H4 (cell line): Measurements from ENCODE around the gene DUSP12. TPM values are rescaled to one million over a fixed set of nuclear protein-coding genes. Genes with fewer than 3 reads are reported as not detected.
"Not testable (repeated sequence)": the region's sequence is repeated elsewhere in the genome, so short reads cannot be mapped to it uniquely, and the experiment has no call there.

Experiments
- DNase-seq: peaks from one replicate; pipeline ENCODE4 v3.0.0-alpha.2; 2015; ENCODE audit warnings: low spot score
- total RNA-seq: library from RNA; depleted of rRNA; stranded (reverse); fragments of >200 nt; shearing (Covaris generic); gene quantifications from 2 replicates; pipeline ENCODE4 v1.2.3, GENCODE V29; 2014

The DUSP12 gene
- total RNA-seq, 1 experiment from 2014 or later = 42.5 TPM

DNA sequence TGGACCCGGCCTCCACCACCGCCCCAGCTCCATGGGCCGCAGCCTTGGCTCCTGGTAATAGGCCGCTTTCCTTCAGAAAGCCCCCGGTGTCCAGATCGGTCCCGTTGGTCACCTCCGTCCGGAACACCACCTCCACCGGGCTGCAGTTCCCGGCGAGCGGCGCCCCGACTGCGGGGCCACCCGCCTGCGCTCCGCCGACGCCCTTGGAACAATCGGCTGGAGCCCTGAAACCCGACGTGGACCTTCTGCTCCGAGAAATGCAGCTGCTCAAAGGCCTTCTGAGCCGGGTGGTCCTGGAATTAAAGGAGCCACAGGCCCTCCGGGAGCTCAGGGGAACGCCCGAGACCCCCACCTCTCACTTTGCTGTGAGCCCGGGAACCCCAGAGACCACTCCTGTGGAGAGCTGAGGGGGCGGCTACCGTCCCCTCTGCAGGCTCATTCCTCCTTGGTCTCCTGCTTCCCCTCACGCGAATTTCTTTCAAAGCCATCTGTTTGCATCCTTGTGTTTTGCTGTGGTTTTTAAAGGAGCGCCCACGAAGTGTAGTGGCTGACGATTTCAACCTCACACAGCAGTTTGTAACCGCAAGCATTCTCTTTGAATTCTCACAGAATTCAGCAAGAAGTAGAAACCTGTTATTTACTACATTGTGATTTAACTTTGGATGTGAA is 22.2 kb upstream of the DUSP12 start:
- DNase-seq = peak; percentile 70

DNA sequence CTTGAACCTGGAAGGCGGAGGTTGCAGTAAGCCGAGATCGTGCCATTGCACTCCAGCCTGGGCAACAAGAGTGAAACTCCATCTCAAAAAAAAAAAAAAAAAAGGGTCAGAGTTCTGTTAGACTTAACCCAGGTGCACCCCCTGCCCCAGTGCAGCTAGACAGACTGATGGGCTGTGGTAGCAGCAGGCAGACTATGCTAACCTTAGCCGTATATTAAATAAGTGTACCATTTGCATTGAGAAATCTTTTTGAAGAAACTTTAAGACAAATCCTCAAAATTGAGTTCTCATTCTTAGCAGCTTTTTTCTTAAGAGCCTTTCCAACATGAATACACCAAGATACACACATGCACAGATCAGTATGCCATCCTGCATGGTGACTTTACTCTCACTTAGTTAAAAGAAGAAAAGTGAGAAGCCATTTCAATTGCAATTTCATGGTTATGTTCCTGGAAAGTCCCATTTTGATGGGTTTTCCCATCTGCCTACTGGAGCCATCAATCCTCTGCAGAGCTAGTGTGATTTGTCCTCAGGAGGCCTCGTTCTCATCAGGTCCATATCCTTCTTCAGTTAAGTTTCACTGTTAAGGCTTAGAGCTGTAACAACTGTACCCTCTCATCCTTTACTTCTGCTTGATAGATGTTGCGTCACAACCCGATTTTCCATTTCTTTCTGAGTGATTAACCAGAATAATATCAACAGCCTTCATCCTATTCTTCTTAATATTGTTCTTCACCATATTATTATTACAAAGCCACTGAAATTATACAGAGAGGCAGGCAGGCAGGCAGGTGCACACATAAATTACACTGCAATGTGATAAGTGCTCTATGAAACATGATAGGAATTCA is 21.0 kb upstream of the DUSP12 start:
- DNase-seq = no peak

DNA sequence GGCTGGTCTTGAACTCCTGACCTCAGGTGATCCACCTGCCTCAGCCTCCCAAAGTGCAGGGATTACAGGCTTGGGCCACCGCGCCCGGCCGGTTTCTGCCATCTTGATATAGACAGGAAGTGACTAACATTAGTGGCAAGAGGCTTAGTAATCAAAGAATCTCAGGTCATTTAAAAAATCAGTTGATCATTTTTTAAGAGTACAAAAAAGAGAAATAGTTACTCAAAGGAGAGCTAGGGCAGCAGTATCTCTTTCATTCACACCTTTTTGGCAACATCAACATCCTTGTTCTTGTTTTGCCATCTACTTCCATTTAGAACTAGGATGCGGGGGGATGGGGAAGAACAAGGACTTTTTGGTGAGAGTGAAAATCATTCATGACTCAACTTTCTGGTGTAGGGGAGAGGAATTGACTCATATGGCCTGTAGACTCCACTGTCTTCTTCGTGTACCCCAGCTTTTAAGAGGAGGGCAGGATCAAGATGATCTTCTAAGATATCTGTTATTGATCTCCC is 19.5 kb upstream of the DUSP12 start:
- no peak for DNase-seq

DNA sequence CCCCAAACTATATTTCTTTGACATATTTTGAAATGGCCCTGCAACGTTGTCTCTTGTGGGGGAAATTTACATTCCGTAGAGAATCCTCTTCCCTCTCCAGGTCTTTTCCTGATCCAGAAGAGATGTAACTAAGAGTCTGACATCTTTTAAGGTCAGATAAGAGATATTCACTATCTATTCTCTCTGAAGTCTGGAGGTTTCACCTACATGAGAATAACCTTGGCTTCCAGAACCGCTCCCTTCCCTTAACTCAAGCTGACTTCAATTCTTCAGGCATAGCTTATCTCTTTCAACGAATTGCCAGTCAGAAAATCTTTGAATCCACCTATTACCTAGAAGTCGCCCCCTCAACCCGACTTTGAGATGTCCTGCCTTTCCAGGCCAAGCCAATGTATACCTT is 18.3 kb upstream of the DUSP12 start:
- no peak for DNase-seq

DNA sequence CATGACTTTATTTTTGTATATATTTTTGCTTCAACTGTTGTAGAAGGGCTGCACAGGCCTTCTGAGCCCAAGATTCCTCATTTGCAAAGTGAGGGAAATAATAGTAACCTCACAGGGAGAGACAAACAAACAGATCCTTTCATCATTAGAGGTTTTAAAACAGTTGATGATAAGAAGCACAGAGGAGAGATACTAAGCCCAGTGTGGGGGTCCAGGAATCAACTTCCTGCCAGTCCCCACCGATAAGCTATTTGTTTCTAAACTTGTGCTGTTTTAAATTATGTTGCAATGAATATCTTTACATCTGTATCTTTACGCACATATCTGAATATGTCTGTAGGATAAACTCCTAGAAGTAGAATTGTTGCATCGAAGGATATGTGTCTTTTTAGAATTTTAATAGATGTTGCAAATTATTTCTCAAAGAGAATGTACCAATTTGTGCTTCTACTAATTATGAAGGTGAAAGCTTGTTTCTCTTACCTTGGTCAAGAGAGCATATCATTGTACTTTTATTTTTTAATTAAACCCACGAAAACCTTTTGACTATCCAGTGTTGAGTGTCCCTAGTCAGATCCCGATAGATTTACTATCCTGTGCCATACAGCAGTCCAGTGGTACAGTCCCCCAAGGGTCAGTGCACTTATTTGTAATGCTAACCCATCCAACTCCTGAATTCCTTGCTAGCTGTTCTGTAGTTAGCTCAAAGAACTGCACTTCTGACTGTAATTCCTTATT is 17.4 kb upstream of the DUSP12 start:
- no peak for DNase-seq

DNA sequence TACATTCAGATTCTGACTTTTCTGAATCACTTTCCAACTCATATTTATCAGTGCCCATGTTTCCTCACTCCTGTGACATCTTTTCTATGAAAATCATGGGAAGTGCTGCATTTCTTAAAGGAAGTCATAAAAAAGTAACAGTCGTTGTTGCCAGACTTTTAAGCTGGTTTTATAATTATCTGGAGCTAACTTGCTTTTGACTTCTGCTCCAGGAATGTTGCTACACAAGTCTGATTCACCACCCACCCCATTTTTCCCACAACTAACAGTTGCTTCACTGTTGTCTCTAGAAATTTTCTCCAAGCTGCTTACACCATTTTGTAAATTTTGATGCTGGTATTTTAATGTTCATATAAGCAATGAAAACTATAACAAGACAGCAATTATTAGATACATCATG is 16.1 kb upstream of the DUSP12 start:
- peak; percentile 43 for DNase-seq

DNA sequence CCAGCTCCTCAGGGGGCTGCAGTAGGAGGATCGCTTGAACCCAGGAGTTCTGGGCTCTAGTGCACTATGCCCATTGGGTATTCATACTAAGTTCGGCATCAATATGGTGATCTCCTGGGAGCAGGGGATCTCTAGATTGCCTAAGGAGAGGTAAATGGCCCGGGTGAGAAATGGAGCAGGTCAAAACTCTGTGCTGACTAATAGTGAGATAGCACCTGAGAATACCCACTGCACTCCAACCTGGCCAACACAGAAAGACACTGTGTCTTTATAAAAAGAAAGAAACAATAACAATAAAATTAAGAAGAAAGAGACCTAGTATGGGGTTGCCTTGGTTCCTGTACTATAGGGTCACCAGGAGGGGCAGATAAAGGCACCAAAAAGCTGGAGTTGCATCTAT is 13.7 kb upstream of the DUSP12 start:
- no peak for DNase-seq

DNA sequence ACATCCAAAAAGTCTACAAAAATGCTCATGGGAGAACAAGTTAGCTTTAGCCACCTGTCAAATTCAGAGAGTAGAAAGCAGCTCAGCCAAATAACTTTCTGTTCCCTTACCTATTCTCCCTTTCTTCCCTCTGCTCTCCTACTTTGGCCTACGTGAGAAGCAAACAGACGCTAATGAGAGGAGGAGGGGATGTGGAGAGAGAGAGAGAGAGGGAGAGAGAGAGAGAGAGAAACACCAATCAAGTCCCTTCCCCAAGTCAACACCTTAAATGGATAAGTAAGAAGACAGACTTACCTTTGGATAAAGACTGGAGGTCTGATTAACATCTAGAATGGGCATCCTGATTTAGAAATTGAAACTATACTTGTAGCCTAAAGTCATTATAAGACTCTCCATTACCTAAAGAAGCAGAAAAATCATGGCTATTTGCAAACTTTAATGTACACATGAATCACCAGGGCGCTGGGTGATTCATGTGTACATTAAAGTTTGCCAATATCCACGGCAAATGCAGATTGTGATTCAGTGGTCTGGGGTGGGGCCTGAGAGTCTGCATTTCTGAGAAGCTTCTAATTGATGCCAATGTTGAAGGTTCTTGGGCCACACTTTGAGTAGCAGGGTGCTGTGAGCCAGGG is 13.1 kb upstream of the DUSP12 start:
- DNase-seq = no peak

DNA sequence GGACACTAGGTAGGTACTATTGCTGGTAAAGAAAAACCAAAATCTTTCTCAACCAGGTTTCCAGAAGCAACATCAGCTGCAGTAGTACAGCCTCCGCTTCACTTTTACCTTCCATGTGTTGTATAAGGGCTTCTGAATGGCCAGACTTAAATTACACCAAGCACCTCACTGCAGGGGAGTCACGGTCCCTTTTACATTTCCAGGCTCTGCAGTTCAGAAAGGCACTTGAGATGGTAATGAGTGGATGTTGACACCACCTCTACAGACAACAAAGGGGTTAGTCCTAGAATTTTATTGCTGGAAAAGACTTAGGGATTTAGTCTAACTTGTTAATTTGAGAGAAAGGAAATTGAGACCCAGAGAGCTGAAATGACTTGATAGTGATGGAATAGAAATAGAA is 12.0 kb upstream of the DUSP12 start:
- no peak for DNase-seq

DNA sequence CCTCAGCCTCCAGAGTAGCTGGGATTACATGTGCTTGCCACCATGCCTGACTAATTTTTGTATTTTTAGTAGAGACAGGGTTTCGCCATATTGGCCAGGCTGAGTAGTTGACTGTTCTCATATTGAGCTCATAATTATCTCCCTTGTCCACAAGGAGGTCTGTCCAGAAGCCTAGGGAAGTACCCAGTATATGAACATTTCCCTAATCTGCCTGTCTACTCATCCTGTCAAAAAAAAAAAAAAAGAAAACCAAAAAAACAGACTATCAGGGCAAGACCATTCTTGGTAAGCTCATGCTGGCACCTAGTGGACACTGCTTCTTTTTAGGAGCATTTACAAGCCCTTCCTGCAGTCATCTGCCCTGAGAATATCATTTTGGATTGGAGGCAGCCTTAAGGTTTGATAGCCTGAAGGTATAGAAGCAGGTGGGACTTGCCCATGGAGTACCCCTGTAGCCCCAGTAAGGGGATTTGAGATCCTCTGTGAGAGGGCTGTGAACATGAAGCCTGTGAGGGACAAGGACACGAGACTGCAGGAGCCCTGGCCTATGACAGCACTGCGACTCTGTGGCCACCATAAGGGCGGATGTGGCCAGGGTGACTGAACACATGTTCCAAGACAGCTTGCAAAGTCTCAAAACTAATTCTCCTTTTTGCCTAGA is 10.8 kb upstream of the DUSP12 start:
- peak; percentile 67 for DNase-seq

DNA sequence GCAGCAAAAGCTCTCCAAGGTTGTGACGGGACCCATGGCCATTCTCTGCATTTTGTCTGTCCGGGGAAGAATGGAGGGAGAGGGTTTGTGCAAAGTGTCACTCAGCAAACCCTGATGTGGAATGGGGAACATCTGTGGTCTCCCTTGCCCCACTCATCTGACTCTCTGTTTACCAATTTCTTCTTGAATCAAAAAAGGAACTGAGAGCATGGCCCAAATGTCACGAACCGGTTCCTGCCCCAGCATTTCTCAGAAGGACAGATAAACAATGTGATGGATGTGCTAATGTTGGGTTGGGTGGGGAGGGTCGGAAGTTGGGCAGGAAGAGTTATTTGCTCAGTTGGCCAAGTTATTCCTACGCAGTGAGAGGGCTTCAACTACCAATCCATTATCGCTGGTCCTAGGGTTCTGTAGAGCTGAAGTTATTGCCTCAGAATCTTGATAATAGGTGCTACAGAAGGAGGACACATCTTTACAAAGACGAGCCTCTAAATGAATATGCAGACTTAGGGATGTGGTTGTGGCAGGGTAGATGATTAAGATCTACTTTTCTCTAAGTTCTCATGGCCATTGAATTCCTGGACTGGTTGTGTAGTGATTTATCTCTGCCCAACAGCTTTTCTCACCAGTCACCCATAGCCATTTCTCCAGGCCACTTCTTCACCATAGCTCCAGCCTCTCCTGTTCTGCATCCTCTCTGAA is 9.6 kb upstream of the DUSP12 start:
- no peak for DNase-seq

DNA sequence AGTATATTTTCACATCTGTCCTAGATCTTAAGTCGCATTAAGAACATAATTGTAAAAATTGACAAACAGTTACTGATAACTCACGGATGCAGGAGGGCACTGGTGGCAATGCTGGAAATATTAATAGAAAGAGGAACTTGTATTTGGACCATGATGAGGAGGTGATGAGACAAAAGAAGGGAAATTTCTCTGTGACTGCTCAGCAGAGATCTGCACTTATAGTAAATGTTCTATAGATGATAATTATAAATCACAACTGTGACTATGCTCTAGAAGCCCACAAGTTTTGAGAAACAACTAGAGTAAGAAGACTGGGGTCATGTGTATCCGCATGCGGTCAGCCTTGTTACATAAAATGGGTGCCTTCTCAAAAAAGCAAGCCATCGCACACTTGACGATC is 8.7 kb upstream of the DUSP12 start:
- no peak for DNase-seq

DNA sequence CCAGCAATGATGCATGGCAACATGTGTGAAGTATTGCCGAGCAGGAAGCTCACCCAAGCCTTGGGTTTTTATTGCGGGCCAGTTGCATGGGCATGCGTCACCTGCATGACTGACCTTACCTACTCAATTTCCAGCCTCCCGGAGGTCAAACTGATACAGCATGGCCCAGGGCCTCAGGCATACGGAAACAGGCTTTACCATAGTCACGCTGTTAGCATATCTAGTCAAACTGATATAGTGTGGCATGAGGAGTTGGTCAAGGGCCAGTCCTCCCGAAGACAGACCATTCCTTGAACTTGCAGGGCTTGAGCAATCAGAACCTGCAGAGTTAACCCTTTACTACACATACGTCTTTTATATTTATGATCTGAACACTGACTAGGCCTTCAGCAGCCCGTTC is 6.4 kb upstream of the DUSP12 start:
- no peak for DNase-seq

DNA sequence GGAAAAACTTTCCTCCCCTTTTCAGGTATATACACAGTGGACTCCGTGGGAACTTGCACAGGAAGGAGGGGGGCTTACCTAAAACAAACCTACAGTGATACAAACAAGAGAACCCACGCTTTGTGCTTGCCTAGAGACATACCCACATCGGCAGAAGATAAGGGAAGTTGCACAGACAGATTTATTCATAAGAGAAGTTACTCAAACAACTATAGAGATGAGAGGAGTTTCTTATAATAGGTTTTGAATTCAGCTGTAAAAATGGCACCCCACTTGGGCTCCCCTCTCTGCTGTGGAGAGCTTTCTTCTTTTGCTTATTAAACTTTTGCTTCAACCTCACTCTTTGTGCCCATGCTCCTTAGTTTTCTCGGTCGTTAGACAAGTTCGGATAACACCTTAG is 1.8 kb upstream of the DUSP12 start:
- DNase-seq = no peak

DNA sequence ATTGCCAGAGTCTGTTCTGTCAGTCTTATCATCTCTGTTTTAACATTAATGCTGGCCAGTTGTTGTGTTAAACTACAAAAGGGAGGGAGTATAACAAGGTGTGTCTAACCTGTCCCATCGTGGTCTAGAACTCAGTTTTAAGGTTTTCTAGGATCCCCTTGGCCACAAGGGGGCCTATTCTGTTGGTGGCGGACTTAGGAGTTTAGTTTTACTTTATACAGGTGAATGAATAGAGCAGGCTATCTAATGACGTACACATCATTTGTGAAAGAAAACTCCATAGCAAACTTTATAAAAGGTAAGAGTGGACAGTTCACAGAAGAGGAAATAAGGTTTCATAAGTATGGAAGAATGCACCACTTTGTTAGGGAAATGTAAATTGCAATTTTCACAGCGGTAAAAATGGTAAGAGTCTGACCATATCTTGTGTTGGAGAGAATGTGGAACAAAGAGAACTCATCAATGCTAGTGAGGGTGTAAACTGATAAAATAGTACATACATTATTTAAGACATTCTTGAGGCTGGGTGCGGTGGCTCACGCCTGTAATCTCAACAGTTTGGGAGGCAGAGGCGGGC is 14.0 kb downstream of the DUSP12 start:
- no peak for DNase-seq

DNA sequence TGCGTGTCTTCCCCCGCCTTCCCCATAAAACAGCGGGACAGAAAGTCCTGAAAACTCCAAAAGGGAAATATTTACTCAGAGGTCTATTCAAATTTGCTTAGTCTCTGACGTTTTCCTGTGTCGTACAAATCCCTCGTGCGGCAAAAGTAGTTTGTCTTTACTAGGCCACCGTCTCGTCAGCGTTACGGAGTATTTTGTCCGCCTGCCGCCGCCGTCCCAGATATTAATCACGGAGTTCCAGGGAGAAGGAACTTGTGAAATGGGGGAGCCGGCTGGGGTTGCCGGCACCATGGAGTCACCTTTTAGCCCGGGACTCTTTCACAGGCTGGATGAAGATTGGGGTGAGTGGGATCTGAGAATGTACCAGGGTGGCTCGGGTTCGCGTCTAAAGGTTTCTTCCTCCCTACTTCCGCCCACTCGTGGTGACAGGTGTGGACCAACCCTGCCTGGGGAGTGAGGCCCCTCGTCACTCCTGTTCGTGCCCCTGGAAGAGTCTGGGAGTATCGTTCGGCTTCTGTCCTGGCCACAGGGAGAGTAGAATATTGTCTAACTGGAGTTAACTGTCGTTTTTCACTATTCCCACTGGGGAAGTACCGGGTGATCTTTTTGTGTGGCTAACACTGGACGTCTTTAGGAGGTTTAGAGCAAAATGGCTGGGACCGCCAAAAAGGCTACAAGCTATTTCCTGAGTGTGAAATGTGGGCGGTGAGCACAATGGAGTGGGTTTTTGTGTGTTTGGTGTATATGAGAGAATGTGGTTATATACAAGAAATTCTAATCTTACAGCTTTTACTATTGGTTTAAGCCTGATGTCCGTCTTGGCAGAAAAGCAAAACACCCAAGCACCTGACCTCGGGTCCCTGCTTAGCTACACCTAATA is 16.8 kb downstream of the DUSP12 start, which contains the start of gene ATF6:
Gene ATF6, plus strand, starts transcription at position 219 of the 880 bp plus-strand sequence. Its CDS starts 41 bp downstream, at position 260.
- DNase-seq = peak; percentile 90

DNA sequence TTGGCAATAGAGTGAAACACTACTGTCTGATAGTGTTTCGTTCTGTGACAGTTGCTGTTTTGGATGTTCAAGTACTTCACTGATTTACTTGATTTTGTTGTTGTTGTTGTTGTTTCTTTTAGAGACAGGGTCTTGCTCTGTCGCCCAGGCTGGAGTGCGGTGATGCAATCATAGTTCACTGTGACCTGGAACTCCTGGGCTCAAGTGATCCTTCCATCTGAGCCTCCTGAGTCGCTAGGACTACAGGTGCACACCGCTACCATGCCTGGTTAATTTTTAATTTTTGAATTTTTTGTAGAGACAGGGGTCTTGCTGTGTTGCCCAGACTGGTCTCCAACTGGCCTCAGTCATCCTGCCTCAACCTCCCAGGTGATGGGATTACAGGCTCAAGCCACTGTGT is 18.9 kb downstream of the DUSP12 start:
- DNase-seq = no peak

DNA sequence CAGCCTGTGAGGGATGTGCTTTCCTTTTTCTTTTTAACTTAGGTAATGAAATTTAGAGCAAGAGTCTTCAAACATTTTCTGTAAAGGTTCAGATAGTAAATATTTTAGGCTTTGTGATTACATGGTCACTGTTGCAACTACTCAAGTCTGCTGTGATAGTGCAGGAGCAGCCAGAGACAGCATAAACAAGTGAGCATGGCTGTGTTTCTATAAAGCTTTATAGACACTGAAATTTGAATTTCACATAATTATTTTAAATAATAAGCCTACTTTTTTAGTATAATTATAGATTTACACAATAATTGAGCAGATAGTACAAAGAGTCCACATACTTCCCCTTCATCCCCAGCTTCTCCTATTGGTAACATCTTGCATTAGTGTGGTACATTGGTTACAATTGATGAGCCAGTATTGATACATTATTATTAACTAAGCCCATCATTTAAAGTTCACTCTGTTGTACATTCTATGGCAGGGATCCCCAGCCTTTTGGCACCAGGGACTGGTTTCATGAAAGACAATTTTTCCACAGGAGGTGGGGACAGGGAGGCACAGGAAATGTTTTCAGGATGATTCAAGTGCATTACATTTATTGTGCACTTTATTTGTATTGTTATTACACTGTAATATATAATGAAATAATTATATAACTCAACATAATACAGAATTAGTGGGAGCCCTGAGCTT is 19.5 kb downstream of the DUSP12 start:
- no peak for DNase-seq

DNA sequence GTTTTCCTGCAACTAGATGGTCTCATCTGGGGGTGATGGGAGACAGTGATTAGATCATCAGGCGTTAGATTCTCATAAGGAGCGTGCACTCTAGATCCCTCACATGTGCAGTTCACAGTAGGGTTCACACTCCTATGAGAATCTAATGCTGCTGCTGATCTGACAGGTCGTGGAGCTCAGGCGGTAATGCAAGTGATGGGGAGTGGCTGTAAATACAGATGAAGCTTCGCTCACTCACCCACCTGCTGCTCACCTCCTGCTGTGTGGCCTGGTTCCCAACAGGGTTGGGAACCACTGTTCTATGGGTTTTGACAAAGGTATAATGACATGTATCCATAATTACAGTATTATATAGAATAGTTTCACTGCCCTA is 20.1 kb downstream of the DUSP12 start:
- DNase-seq = not testable (repeated sequence)
